SKM-1 treated with dmso at 0.1 percent for 144 hours (cell line): ENCODE results near the gene BPIFB6.

Experiments used
- DNase-seq: peaks from one replicate; lab custom pipeline; 2025; ENCODE audit not compliant: unreplicated experiment; lab: John Stamatoyannopoulos, UW

Gene BPIFB6

DNA sequence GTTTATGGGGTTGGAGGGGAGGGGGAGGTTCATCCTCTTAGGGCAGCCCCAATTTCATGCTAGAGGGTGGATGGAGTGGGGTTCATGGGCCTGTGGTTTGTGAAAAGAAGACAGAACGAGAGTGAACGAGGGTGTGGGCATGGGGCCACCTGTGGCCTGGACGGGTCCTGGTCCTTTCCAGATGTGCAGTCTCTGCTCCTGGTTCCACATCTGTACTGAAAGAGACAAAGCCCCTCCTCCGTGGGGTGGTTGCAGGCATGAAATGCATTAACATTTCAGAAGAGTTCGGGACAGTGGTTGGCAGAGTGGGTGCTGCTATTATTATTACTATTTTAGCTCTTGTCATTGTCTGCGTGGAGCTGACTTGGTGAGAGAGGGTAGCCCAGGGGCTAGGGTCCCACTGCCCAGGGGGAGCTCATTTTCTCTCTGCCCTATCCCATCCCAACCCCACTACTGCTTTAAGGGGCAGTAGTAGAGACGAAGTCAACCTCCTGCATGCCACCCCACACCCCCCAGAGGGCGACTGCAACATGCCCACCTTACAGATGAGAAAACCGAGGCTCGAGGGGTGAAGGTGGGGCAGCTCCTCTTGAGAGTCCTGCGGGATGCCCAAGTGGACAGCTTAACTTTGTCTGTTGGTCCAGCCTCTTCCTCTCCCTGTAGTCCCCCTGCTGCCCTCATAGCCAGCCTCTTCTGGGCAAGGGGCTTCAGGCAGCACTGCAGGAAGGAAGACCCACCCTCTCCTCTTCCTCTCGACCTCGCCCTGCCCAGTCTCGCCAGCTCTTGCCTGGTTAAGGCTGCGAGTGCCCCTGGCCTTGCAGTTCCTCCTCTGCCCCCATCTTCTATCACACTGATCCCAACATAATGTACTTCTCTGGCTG, 15.5 kb upstream of the BPIFB6 start:
- no peak for DNase-seq

GRCh38 chr20:33016581-33017109, 14.8 kb upstream of the BPIFB6 start:
- DNase-seq = no peak

DNA sequence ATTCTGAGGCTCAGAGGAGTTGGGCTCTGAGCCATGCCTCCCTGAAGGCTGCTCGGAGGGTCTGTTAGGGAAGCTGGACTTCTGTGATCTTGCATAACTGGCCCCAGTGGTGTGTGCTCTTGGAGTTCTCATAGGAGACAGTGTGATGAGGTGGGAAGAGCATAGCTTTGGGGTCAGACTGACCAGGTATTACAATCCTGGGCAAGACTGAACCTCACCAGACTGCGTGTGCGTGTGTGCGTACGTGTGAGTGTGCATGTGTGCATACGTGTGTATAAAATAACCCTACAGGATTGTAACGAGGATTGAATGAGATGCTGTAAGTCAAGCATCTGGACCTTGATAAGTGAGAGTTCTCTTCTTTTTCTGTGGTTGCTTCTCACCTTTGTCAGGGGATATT, 13.9 kb upstream of the BPIFB6 start:
- no peak for DNase-seq

- no peak for DNase-seq
Observed at GRCh38 chr20:33018169-33018931, 13.1 kb upstream of the BPIFB6 start.

GRCh38 chr20:33019465-33020277, 11.8 kb upstream of the BPIFB6 start:
- DNase-seq = no peak

GRCh38 chr20:33020278-33021161, 10.9 kb upstream of the BPIFB6 start:
- DNase-seq = no peak

DNA sequence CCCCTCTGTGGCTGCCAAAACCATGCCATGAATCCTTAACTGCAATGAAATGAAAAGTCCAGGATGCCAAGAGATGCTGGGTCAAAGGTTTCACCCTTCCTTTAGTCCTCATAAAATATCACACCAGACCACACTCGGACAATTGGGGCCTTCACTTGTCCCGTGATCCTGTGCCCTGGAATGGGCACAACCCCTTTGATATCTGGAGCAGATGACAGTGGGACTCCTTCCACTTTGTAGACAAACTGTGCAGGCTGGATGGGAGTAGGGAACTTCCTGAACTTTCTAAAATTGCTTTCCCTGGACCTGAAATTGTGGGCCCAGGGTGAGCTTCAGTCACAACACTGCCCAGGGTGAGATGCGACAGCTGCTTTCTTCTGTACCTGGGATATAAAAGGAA, 9.6 kb upstream of the BPIFB6 start:
- no peak for DNase-seq

DNA sequence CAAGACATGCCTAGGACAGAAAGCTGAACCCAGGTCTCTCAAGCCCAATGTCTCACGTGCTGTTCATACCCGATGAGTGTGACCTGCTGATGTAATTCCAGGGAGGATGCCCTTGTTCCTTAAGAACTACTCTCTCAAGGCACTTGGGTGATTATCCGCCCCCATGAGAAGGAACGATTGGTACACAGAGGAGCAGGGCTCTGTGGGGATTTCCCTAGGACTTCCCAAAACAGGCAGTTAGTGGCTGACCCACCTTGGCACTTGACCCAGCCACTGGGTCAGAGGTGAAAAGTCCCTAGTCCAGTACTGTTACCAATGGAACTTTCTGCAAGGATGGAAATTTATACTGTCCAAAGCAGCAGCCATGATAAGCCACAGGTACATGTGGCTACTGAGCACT, 9.2 kb upstream of the BPIFB6 start:
- no peak for DNase-seq

DNA sequence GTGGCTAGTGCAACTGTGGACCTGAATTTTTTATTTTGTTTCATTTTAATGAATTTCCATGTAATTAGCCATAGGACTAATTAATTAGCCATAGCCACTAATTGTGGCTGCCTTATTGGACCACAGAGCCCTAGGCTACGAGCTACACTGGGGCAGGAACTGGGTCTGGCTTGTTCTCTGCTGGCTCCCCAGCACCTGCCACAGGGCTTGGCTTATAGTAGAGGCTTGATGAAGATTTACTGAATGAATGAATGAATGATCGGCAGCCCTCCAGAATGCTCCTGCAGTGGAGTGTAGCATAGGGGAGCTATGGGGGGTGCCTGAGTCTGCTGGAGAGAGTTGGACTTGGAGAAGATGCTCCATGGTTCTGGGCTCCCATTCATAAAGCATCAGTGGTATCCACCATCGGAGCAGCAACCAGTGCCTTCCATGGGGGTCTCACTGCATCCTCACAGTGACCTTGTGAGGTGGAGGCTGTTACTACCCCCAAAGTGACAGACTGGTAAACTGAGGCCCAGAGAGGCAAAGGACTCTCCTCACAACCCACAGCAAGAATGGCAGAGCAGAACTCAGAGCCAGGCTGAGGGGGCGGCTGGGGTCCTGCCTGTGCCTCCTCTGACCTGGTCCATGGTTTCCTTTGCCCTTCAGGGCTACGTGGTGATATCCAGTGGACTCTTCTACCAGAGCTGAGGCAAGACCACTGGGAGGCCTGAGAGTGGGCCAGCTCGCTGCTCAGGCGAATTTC, 8.6 kb upstream of the BPIFB6 start:
- DNase-seq = no peak

DNA sequence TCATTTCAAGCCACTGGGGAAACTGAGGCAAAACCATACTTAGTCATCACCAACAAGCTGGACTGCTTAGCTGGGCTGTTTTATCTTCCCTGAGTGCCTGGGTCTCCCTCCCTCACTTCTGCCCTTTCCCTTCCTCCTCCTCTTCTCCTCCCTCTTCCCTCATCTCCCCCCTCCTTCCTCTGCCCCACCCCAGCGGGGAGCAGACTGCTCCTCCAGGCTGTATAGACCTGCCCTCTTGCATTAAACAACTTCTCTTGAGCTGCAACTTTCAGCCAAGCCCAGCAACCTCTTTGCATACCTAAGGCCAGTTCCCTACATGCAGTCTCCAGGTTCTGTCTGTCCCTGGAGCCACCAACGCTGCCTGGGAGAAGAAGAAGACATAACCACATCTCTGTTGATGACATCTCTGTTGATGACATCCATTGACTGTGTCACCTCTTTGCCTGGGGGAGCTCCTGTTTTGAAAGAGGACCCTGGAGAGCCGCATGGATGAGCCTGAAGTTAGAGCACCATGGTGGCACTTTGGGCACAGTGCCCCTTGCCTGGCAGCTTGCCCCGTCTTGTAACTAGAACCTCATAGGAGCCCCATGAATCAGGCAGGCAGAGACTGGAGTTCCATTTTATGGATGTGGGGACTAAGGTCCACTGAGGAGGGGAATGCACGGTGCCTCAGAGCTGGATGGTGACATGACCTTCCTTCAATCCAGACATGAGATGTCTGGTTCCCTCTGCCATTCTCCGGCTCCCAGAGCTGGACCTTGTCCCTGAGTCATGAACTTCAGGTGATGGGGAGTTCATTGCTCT, 7.8 kb upstream of the BPIFB6 start:
- no peak for DNase-seq

- DNase-seq = no peak
Observed at GRCh38 chr20:33024243-33024560, 7.2 kb upstream of the BPIFB6 start.

GRCh38 chr20:33024609-33025317, 6.7 kb upstream of the BPIFB6 start:
- no peak for DNase-seq

- no peak for DNase-seq
Observed at GRCh38 chr20:33025318-33025876, 6.1 kb upstream of the BPIFB6 start.

DNA sequence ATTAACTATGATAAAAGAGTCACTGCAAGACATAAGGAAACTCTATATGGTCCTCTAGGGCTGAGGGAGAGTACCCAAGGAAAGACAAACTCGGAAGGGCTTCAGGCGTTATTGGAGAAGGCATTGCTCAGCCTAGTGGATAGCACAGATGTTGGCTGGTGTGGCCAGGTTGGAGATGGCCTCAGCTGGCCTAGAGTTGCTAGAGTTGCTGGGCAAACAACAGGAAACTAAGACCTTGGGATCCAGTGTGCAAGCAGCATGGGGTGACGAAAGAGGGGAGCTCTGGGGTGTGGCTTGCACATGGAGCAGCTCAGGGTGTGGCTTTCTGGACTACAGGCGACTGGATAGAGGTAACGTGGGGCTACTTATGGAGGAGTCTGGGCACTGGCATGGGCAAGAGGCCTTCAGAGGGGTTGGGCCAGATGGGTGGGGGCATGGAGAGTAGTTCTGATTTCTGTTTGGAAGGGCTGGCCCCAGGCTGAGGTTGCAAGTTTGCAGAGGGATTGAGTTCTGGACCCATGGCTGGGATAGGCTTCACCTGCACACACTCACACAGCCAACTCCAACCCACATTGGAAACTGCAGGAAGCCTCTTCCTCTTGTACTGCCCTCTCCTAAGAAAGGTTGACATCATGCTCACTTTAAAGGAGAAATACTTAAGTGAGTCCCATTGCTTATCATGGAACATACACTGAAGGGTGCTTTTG, 5.2 kb upstream of the BPIFB6 start:
- no peak for DNase-seq

DNA sequence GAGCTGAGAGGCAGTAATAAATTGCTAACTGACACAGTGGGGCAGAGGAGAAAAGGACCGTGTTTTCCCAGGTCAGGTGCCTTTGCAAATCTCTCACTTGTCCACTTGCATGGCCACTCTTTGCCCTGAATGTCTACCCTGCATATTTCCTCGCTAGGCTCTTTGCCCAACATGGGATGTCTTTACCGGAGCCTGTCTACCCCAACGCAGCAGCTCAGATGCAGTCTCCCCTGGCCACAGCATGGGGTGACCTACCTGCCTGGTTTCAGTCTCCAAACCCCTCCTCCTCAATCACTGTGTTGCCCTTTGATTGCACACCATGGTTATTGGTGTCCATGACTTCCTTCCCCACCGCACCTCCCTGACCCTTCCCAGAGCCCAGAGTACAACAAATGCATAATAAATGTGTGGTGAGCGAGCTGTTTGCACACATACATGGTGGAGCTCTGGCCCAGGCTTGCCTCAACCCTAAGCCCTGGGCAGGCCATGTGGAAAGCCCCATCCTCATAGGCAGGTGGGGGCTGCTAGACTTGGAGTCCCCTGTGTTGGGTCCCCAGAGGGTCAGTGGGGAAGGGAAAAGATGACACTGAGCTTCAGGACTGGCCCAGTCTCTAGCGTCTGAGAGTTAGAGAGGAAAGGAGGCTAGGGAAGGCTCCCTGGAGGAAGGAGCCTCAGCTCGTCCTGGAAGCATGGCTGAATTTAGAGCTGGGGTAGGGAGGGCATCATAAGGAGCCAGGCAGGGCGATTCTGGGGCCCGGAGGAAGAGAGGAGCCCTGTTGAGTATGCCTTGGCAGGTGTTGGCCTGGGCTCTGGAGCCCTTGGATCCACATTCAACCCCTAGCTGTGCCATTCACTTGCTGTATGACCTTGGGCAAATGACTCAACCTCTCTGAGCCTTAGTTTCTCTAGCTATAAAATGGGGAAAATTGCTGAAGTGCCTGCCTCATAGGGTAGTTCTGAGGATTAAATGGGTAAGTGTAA, 4.4 kb upstream of the BPIFB6 start:
- DNase-seq = no peak
